ENCODE results near the gene C2. TPM values are rescaled to one million over a fixed set of nuclear protein-coding genes. Genes with fewer than 3 reads are reported as not detected.

Gene C2
- total and polyA plus RNA-seq, 2 donors (not counting 1 experiment from before 2014, with no cell fraction given): 0.28 to 3.4 TPM

DNA sequence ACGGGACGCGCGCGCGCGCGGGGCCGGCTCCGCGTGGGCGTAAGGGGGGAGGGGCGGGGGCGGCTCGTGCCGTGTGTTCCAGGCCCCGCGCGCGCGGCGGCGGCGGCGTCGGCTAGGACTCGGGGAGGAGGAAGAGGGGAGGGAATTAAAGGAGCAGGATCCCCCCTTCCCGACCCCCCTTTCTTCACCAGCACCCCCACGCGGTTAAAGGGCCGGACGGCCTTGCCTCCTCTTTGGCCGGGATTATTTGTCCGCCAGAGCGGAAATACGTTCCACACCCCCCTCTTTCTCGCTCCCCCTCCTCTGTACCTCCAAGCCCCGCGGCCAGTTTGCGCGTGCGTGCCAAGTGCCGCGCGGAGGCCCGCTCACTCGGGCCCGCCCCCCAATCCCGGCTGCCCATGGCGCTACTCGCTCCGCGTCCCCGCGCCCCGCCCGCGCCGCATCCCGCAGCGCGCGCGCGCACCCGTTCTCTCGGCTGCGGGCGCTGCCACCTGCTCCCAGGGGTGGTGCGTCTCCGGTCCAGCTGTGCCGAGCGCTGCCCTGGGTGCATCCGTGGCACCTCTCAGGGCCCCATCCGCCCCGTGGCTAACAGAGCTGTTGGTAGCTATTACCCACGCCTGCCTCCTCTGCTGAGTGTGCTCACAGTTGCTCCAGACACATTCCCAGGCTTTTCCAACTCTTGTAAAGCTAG, 25.4 kb upstream of the C2 start, which contains the start of gene ZBTB12:
Gene ZBTB12 (minus strand): TSS at position 134 of the 691 bp plus-strand sequence. CDS start 781 bp downstream, outside the sequence.
- TF ChIP-seq, protein P1, sequence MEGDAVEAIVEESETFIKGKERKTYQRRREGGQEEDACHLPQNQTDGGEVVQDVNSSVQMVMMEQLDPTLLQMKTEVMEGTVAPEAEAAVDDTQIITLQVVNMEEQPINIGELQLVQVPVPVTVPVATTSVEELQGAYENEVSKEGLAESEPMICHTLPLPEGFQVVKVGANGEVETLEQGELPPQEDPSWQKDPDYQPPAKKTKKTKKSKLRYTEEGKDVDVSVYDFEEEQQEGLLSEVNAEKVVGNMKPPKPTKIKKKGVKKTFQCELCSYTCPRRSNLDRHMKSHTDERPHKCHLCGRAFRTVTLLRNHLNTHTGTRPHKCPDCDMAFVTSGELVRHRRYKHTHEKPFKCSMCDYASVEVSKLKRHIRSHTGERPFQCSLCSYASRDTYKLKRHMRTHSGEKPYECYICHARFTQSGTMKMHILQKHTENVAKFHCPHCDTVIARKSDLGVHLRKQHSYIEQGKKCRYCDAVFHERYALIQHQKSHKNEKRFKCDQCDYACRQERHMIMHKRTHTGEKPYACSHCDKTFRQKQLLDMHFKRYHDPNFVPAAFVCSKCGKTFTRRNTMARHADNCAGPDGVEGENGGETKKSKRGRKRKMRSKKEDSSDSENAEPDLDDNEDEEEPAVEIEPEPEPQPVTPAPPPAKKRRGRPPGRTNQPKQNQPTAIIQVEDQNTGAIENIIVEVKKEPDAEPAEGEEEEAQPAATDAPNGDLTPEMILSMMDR (IDR thresholded peaks at IDR 0.05): no peak
- TF ChIP-seq EZH2 (IDR thresholded peaks at IDR 0.05; ENCODE audit: borderline replicate concordance, insufficient read depth, low read depth, low read length, poor library complexity, severe bottlenecking): no peak
- H3K9me3 ChIP-seq (ENCODE audit: control extremely low read depth in 1 of 3, control insufficient read depth in 2 of 3, insufficient read depth in 1 of 3, low read length in 2 of 3): no peaks in the 10 kb centered on the region
- H3K79me2 ChIP-seq (ENCODE audit: control insufficient read depth, insufficient read depth, low read length): peaks cover 4% of the 10 kb centered on the region
- intact Hi-C loops (cut with micrococcal nuclease): loop anchor here (1.0 kb wide), 2 partner anchors 56 to 237 kb away; partner anchors contain the start of gene NELFE
- H3K9me3 Mint-ChIP-seq (ENCODE audit: insufficient read depth): no peaks in the 10 kb centered on the region
- H3K27me3 Mint-ChIP-seq: no peaks in the 10 kb centered on the region
- peak within 1 kb of the TSS; percentile 93 for H3K27ac Mint-ChIP-seq
- H3K4me2 ChIP-seq (replicated peaks; ENCODE audit: low read depth, low read length, poor library complexity, severe bottlenecking): peak within 1 kb of the TSS; percentile 85
- no peaks in the 10 kb centered on the region for H3K27me3 ChIP-seq (replicated peaks in 1 of 4; ENCODE audit: control extremely low read depth in 1 of 4, control insufficient read depth in 3 of 4, insufficient read depth in 4 of 4, low read length in 3 of 4)
- H3K4me3 ChIP-seq (ENCODE audit: control extremely low read depth in 1 of 5, extremely low read depth in 1 of 5, insufficient read depth in 1 of 5, low read depth in 2 of 5, low read length in 4 of 5): peak within 1 kb of the TSS; percentile 27 to 82 (median 77)
- H4K20me1 ChIP-seq (ENCODE audit: control insufficient read depth, insufficient read depth, low read length, poor library complexity, severe bottlenecking): no peaks in the 10 kb centered on the region
- H3K4me1 ChIP-seq (ENCODE audit: control insufficient read depth in 2 of 2, insufficient read depth in 2 of 2, low read length in 2 of 2): peaks cover 13 to 23% of the 10 kb centered on the region in 2 donors
- H3K4me3 Mint-ChIP-seq: peak within 1 kb of the TSS; percentile 94
- peaks cover 32% of the 10 kb centered on the region for H3K4me1 Mint-ChIP-seq
- POLR2A ChIA-PET: interaction anchor here (0.6 to 1.4 kb wide), 7 partner anchors 24 to 241 kb away, joined by 3 to 6 read pairs (median 3); partner anchors contain the start of genes DXO and SKIC2
- under 1% methylated on average over 66 of the region's 77 CpGs for WGBS (ENCODE audit: insufficient coverage)
- H3K27ac ChIP-seq (ENCODE audit: low read length in 2 of 2): peak within 1 kb of the TSS; percentile 76 to 79
- DNase-seq (peak; percentile 93), ATAC-seq (ENCODE audit: low read depth) (peak; percentile 64)
- no peaks in the 10 kb centered on the region for H3K36me3 ChIP-seq (replicated peaks in 1 of 2; ENCODE audit: control extremely low read depth in 1 of 2, control insufficient read depth in 1 of 2, extremely low read depth in 1 of 2, insufficient read depth in 2 of 2, low read length in 1 of 2)
- peak within 1 kb of the TSS; percentile 85 for H2AFZ ChIP-seq (ENCODE audit: insufficient read depth, low read depth, low read length, poor library complexity, severe bottlenecking)
- H3K9ac ChIP-seq (ENCODE audit: low read length): peak within 1 kb of the TSS; percentile 74
- CTCF ChIA-PET: interaction anchor here (1.2 to 1.4 kb wide), 2 partner anchors 50 to 190 kb away, joined by 4 to 6 read pairs; no protein-coding TSS in a partner anchor

DNA sequence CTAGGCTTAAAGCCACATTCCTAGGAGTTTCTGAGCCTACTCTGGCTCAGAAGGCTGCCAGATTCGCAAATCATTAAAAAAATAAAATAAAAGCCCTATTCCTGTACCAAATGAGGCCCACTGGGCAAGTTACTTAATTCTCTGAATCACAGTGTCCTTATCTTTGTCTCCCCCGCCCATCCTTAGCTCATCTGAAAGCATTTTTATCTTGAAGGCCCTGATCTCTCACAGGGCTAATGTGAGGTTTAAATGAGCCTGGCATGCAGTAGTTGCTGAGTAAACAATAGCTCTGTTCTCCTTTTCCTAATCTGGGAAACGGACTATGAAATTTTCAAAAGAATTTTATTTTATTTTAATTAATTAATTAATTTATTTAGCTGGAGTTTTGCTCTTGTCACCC, 23.6 kb upstream of the C2 start:
- Histone ChIP-seq H3K27ac (ENCODE audit: low read length in 2 of 2) (no peak overlapping the region), H3K4me2 (replicated peaks; ENCODE audit: low read depth, low read length, poor library complexity, severe bottlenecking) (no peak overlapping the region), H3K9me3 (ENCODE audit: control extremely low read depth in 1 of 3, control insufficient read depth in 2 of 3, insufficient read depth in 1 of 3, low read length in 2 of 3) (no peaks in the 10 kb centered on the region), H3K27me3 (replicated peaks in 1 of 4; ENCODE audit: control extremely low read depth in 1 of 4, control insufficient read depth in 3 of 4, insufficient read depth in 4 of 4, low read length in 3 of 4) (no peaks in the 10 kb centered on the region), H2AFZ (ENCODE audit: insufficient read depth, low read depth, low read length, poor library complexity, severe bottlenecking) (no peak overlapping the region), H3K4me3 (ENCODE audit: control extremely low read depth in 1 of 5, extremely low read depth in 1 of 5, insufficient read depth in 1 of 5, low read depth in 2 of 5, low read length in 4 of 5) (no peak overlapping the region), H3K79me2 (ENCODE audit: control insufficient read depth, insufficient read depth, low read length) (no peaks in the 10 kb centered on the region), H3K36me3 (replicated peaks in 1 of 2; ENCODE audit: control extremely low read depth in 1 of 2, control insufficient read depth in 1 of 2, extremely low read depth in 1 of 2, insufficient read depth in 2 of 2, low read length in 1 of 2) (no peaks in the 10 kb centered on the region), H3K4me1 (ENCODE audit: control insufficient read depth in 2 of 2, insufficient read depth in 2 of 2, low read length in 2 of 2) (peaks cover 7 to 17% of the 10 kb centered on the region in 2 donors), H4K20me1 (ENCODE audit: control insufficient read depth, insufficient read depth, low read length, poor library complexity, severe bottlenecking) (no peaks in the 10 kb centered on the region), H3K9ac (ENCODE audit: low read length) (no peak overlapping the region)
- ChIA-PET POLR2A (no interaction called here), CTCF (interaction anchor here (1.2 kb wide), 1 partner anchor 49 kb away, joined by 3 read pairs; no protein-coding TSS in a partner anchor)
- no peak overlapping the region for H3K27ac Mint-ChIP-seq
- H3K4me1 Mint-ChIP-seq: peaks cover 21% of the 10 kb centered on the region
- H3K4me3 Mint-ChIP-seq: no peak overlapping the region
- peaks cover 4% of the 10 kb centered on the region for H3K27me3 Mint-ChIP-seq
- DNase-seq (no peak), ATAC-seq (ENCODE audit: low read depth) (no peak)
- WGBS (ENCODE audit: insufficient coverage): 100% methylated on average over 1 of the region's 3 CpGs
- no peak for TF ChIP-seq EZH2 (IDR thresholded peaks at IDR 0.05; ENCODE audit: borderline replicate concordance, insufficient read depth, low read depth, low read length, poor library complexity, severe bottlenecking)
- TF ChIP-seq, protein P1 (IDR thresholded peaks at IDR 0.05): no peak
- no peaks in the 10 kb centered on the region for H3K9me3 Mint-ChIP-seq (ENCODE audit: insufficient read depth)
- intact Hi-C loops (cut with micrococcal nuclease): no loop called here

All from B cell (primary cell).